GM08714 (cell line): ENCODE measurements around the gene LGI4.
"Not testable (repeated sequence)": the region's sequence is repeated elsewhere in the genome, so short reads cannot be mapped to it uniquely, and the experiment has no call there.

Experiments
- H3K4me3 ChIP-seq: fragments of 200-500 bp; sonication (Bioruptor generic); 2 replicates; pipeline ENCODE4 v1.5.1; 2014; ENCODE audit warnings: mild to moderate bottlenecking, low read length, inconsistent platforms
- ZNF274 ChIP-seq: IDR thresholded peaks from 2 replicates; pipeline ENCODE4 v1.6.1; 2012; ENCODE audit warnings: mild to moderate bottlenecking, low read depth, low read length

Gene LGI4

DNA sequence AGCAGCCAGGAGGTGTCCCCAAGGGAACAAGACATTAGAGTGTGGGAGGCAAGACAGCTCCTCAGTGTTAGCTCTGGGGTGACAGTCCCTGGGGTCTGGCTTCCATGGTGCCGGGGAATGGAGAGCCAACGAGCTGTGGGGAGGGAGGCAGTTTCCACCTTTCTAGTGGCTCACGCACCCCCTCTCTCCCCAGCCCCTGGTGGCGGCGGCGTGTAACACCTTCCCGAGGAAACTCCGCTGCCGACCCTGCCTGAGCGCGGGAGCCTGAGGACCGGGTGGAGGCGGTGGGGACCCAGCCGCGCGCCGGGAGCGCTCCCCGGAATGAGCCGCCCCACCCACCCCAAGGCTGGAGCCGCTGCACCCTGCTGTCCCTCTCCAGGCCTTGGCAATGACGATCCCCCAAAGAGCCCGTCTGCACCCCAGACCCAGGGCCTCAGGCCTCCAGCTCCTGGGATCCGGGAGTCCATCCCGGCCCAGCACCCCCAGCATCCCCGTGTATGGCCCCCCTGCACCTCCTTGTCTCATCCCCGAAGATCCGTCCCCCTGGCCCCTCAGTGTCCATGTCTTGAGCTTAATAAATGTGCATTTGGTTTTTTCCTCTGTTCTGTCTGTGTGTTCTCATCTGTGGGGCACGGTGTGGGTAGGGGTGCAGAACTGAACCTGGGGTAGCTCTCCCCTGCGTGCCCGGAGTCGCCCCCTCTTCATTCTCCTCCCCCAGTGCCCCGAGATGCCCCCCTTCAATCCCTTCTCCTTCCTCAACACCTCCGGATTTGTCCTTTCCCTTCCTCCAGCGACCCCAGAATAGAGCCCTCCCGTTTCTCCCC, 19.1 kb upstream of the LGI4 start:
- no peak for TF ChIP-seq ZNF274
- peak overlapping the region; percentile 82 for H3K4me3 ChIP-seq

DNA sequence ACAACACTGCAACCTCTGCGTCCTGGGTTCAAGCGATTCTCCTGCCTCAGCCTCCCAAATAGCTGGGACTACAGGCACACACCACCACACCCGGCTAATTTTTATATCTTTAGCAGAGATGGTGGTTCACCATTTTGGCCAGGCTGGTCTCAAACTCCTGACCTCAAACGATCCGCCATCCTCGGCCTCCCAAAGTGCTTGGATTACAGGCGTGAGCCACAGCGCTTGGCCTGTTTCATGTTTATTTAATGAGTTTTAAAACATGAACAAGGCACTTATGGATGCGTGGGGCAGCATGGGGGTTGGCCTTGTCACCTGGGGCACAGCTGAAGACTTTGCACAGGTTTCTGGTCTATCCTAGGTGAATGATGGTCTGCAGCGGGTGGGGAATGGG, 18.3 kb upstream of the LGI4 start:
- H3K4me3 ChIP-seq: not testable (repeated sequence)

GRCh38 chr19:35151273-35152065, 16.6 kb upstream of the LGI4 start:
- no peak for TF ChIP-seq ZNF274
- H3K4me3 ChIP-seq: no peak overlapping the region

GRCh38 chr19:35150445-35150844, 15.6 kb upstream of the LGI4 start:
- H3K4me3 ChIP-seq: no peak overlapping the region
- TF ChIP-seq ZNF274: no peak

DNA sequence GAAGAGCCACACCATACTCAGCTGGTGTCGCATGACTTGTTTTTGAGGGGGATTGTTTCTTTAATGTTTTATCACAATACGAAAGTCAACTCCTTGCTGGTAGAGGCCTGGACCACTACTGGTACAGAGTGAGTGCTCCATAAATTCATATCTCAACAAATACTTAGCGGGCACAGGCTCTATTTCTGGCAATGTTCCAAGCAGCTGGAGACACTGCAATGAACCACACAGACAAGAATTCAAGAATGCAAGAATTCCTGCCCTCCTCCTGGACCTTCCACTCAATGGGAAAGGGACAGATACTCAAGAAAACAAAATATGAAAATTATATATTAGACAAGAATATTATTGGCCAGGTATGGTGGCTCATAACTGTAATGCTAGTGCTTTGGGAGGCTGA, 14.6 kb upstream of the LGI4 start:
- no peak overlapping the region for H3K4me3 ChIP-seq
- TF ChIP-seq ZNF274: no peak

- TF ChIP-seq ZNF274: no peak
- H3K4me3 ChIP-seq: no peak overlapping the region
Measured at GRCh38 chr19:35146746-35147459, 12.0 kb upstream of the LGI4 start.

- no peak overlapping the region for H3K4me3 ChIP-seq
- TF ChIP-seq ZNF274: no peak
Measured at GRCh38 chr19:35144600-35145436, 10.0 kb upstream of the LGI4 start.

DNA sequence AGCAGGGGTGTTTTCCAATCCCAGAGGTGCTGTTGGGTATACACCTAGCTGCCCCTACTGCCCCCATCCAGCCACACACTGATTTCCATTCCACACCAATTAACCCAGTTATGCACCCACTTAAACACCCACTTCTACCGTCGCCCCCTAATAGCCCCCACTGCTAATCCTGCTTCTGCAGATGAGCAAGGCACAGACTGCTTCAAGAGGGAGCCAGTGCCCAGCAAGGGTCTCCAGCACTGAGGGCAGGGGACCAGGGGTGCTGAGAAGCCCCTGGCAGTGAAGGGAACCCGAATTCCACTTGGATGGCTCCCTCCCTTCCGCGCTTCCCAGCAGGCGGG, 9.4 kb upstream of the LGI4 start:
- no peak overlapping the region for H3K4me3 ChIP-seq
- TF ChIP-seq ZNF274: no peak

- TF ChIP-seq ZNF274: no peak
- H3K4me3 ChIP-seq: no peak overlapping the region
Measured at GRCh38 chr19:35143818-35144217, 9.0 kb upstream of the LGI4 start.

GRCh38 chr19:35143231-35143715, 8.4 kb upstream of the LGI4 start, which contains the start of gene FXYD7:
TSS of gene FXYD7 (plus strand) at chr19:35143255. CDS start at chr19:35143334, 79 bp downstream.
- no peak for TF ChIP-seq ZNF274
- H3K4me3 ChIP-seq: no peak within 1 kb of the TSS

GRCh38 chr19:35142606-35143230, 7.9 kb upstream of the LGI4 start:
- no peak overlapping the region for H3K4me3 ChIP-seq
- no peak for TF ChIP-seq ZNF274

GRCh38 chr19:35141837-35142605, 7.2 kb upstream of the LGI4 start:
- H3K4me3 ChIP-seq: no peak overlapping the region; the same call in 1 of the 2 replicates
- no peak for TF ChIP-seq ZNF274
